Measurements from ENCODE around the gene MRPL43.

- no peak for TF ChIP-seq EZH2phosphoT487 (IDR thresholded peaks at IDR 0.05; ENCODE audit: insufficient read depth, low read depth)
- no peak for TF ChIP-seq EZH2 (IDR thresholded peaks at IDR 0.05; ENCODE audit: insufficient read depth, poor library complexity, severe bottlenecking)
Measured at GRCh38 chr10:100970076-100970913, 17.0 kb downstream of the MRPL43 start.
